Measurements from ENCODE around the gene PLSCR2.

DNA sequence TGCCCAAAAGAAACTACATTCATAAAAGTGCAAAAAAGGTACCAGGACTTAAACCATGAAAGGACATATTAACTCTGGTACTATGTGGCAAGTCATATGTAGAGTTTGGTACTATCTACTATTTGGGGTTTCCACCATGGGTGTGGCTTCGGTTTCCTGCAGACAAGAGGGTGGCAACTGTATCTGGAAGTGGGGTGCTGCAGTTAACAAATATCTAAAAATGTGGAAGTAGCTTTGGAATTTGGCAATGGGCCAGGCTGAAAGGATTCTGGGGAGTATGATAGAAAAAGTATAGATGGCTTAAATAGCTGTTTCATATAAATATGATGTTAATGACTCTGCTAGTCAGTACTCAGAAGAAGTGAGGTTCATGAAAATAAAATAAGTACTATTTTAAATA lies 44.0 kb downstream of the PLSCR2 start:
- TF ChIP-seq, protein P1, sequence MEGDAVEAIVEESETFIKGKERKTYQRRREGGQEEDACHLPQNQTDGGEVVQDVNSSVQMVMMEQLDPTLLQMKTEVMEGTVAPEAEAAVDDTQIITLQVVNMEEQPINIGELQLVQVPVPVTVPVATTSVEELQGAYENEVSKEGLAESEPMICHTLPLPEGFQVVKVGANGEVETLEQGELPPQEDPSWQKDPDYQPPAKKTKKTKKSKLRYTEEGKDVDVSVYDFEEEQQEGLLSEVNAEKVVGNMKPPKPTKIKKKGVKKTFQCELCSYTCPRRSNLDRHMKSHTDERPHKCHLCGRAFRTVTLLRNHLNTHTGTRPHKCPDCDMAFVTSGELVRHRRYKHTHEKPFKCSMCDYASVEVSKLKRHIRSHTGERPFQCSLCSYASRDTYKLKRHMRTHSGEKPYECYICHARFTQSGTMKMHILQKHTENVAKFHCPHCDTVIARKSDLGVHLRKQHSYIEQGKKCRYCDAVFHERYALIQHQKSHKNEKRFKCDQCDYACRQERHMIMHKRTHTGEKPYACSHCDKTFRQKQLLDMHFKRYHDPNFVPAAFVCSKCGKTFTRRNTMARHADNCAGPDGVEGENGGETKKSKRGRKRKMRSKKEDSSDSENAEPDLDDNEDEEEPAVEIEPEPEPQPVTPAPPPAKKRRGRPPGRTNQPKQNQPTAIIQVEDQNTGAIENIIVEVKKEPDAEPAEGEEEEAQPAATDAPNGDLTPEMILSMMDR (IDR thresholded peaks at IDR 0.05), result no peak
- no peak for TF ChIP-seq POLR2A (IDR thresholded peaks at IDR 0.05)
